Nephron (organoid): ENCODE measurements around the gene BAMBI.

ENCODE experiments used
- H3K27ac Mint-ChIP-seq, 3 experiments: 2 replicates each; pipeline ENCODE4 v1.8.0; 2020; ENCODE audit warnings: mixed read lengths in 3 of 3, mild to moderate bottlenecking in 2 of 3, moderate library complexity in 1 of 3
- H3K27me3 Mint-ChIP-seq: 2 replicates; pipeline ENCODE4 v1.8.0; 2021; ENCODE audit warnings: low read depth, mild to moderate bottlenecking, moderate library complexity, mixed read lengths
- H3K36me3 Mint-ChIP-seq: 2 replicates; pipeline ENCODE4 v1.8.0; 2020; ENCODE audit warnings: low read depth, mixed read lengths
- H3K4me1 Mint-ChIP-seq: 2 replicates; pipeline ENCODE4 v1.8.0; 2020; ENCODE audit warnings: mixed read lengths
- H3K4me3 Mint-ChIP-seq, 3 experiments: 2 replicates each; pipeline ENCODE4 v1.8.0; 2020; ENCODE audit warnings: mild to moderate bottlenecking in 3 of 3, mixed read lengths in 3 of 3, moderate library complexity in 2 of 3
- H3K9me3 Mint-ChIP-seq: 2 replicates; pipeline ENCODE4 v1.8.0; 2020; ENCODE audit warnings: mixed read lengths
- CTCF ChIP-seq, 3 experiments: fragments of 200-600 bp; sonication (generic); IDR thresholded peaks; one replicate each; pipeline ENCODE4 v1.5.0; 2021; ENCODE audit warnings: antibody characterized with exemption in 3 of 3; ENCODE audit not compliant: unreplicated experiment in 3 of 3

BAMBI gene

GRCh38 chr10:28661035-28661434 is 16.3 kb upstream of the BAMBI start:
- no peak overlapping the region for H3K27ac Mint-ChIP-seq
- H3K36me3 Mint-ChIP-seq: no peaks in the 10 kb centered on the region
- H3K4me1 Mint-ChIP-seq: peaks cover 6% of the 10 kb centered on the region
- H3K9me3 Mint-ChIP-seq: no peaks in the 10 kb centered on the region
- TF ChIP-seq CTCF (IDR thresholded peaks at IDR 0.05; ENCODE audit: unreplicated experiment in 3 of 3): no peak
- H3K27me3 Mint-ChIP-seq: peaks cover 26% of the 10 kb centered on the region
- H3K4me3 Mint-ChIP-seq: no peak overlapping the region

GRCh38 chr10:28663576-28664368 is 13.5 kb upstream of the BAMBI start:
- no peaks in the 10 kb centered on the region for H3K36me3 Mint-ChIP-seq
- no peak overlapping the region for H3K27ac Mint-ChIP-seq
- peaks cover 18% of the 10 kb centered on the region for H3K4me1 Mint-ChIP-seq
- peak; percentile 97 to 99 (median 98) for TF ChIP-seq CTCF (IDR thresholded peaks at IDR 0.05; ENCODE audit: unreplicated experiment in 3 of 3)
- H3K9me3 Mint-ChIP-seq: no peaks in the 10 kb centered on the region
- H3K27me3 Mint-ChIP-seq: peaks cover 45% of the 10 kb centered on the region
- no peak overlapping the region for H3K4me3 Mint-ChIP-seq

- H3K9me3 Mint-ChIP-seq: no peaks in the 10 kb centered on the region
- H3K4me3 Mint-ChIP-seq: no peak overlapping the region
- peaks cover 51% of the 10 kb centered on the region for H3K27me3 Mint-ChIP-seq
- H3K4me1 Mint-ChIP-seq: peaks cover 18% of the 10 kb centered on the region
- H3K36me3 Mint-ChIP-seq: no peaks in the 10 kb centered on the region
- no peak for TF ChIP-seq CTCF (IDR thresholded peaks at IDR 0.05; ENCODE audit: unreplicated experiment in 3 of 3)
- H3K27ac Mint-ChIP-seq: no peak overlapping the region
Observed at GRCh38 chr10:28664369-28664740, 13.0 kb upstream of the BAMBI start.

DNA sequence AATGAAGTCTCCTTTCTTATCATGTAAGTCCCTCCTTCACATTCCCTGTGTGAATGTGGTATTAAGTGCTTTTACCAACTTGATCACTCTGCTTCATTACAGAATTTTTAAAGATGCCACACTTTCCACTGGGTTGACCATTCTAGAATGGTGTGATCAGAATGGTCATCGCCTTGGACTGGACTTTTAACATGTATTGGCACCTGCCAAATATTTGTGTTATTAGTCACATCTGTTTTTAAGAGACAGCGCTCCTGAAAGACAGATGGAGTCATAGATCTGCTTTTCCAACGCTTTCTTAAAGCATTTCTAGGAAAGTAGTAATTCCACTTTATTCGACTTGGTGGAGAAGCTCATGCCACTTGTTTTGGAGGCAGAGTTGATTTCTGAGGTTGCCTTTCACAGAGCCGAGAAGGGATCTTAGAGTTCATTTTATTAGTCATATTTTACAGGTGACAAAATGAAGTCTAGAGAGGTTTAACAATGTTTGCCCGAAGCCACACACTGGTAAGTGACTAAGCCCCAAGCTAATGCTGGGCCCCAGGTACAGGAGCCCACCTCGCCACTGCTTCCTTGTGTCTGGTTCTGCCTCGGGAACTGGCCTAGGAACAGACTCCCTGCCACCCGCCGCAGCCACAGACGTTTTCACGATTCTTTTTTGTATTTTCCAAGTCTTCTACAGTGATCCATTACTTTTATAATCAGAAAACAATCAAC is 10.4 kb upstream of the BAMBI start:
- Mint-ChIP-seq H3K4me3 (peak overlapping the region; percentile 69 to 83 (median 76)), H3K4me1 (peaks cover 18% of the 10 kb centered on the region), H3K27me3 (peaks cover 68% of the 10 kb centered on the region), H3K9me3 (no peaks in the 10 kb centered on the region), H3K27ac (no peak overlapping the region), H3K36me3 (no peaks in the 10 kb centered on the region)
- TF ChIP-seq CTCF (IDR thresholded peaks at IDR 0.05; ENCODE audit: unreplicated experiment in 3 of 3): no peak

DNA sequence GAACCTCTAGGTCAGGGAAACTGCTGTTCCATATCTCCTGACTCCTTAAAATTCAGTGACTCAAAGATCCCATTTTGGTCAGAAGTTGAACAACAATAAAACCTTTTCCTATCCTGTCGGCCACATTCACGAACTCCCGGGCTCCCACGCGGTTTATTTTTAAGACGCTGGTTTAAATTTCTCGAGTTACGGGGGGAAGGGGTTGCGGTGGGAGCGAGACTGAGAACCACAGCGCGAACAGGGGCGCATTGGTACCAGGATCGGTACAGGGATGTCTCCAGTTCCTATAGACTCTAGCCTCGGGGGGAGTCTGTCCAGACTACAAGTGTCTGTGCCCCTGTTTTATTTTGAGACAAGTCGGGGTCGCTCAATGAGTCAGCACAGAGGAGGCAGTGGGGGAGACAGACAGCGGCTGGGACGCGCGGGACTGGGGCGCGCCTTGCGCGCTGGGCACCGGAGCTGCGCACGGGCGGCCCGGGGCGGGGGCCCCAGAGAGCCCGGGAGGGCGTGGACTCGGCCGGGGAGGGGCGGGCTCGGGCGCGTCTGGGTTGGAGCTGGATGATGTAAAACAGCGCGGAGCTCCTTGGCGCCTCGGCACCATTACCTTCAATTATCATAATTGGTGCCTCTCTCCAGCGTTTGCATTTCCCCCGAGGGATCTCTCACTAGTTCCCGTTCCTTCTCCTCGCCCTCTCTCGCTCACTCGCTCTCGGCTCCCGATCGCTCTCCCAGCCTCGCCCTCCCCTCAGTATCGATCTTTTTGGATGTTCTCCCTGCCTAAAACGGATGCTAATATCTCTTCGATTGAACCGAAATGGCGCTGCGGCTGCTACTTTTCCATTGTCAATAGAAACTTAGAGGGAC is 8.7 kb upstream of the BAMBI start:
- H3K4me3 Mint-ChIP-seq: peak overlapping the region; percentile 90 to 94 (median 90)
- H3K27me3 Mint-ChIP-seq: peaks cover 72% of the 10 kb centered on the region
- no peaks in the 10 kb centered on the region for H3K36me3 Mint-ChIP-seq
- no peaks in the 10 kb centered on the region for H3K9me3 Mint-ChIP-seq
- no peak for TF ChIP-seq CTCF (IDR thresholded peaks at IDR 0.05; ENCODE audit: unreplicated experiment in 3 of 3)
- H3K4me1 Mint-ChIP-seq: peaks cover 16% of the 10 kb centered on the region
- H3K27ac Mint-ChIP-seq: no peak overlapping the region
